Activated naive CD8-positive, alpha-beta T cell treated with anti-CD3 and anti-CD28 coated beads, Interleukin-2, amount 10 ng/mL, durations not matched to agents 7 days and 5 days (primary cell): Measurements from ENCODE around the gene PPP1R8. TPM values are rescaled to one million over a fixed set of nuclear protein-coding genes. Genes with fewer than 3 reads are reported as not detected.

Experiments
- total RNA-seq, 2 experiments: library from RNA; stranded (reverse); gene quantifications; one replicate each; pipeline ENCODE4 v1.2.3, GENCODE V29; 2021

PPP1R8 gene
- total RNA-seq, 2 experiments from 2014 or later: 52.9 to 54.4 TPM

Other genes starting within 250 kb of the PPP1R8 start
- 10 to 100 TPM; 21.6 to 22.2 TPM for gene AHDC1, start 226.6 kb upstream of the PPP1R8 start, total RNA-seq
- gene FGR, start 195.6 kb upstream of the PPP1R8 start, total RNA-seq: 1 to 10 TPM; 4.7 to 6.0 TPM
- gene IFI6, start 158.6 kb upstream of the PPP1R8 start, total RNA-seq: 100 to 1,000 TPM; 310 to 357 TPM
- gene FAM76A, start 104.8 kb upstream of the PPP1R8 start, total RNA-seq: 10 to 100 TPM; 17.5 to 18.7 TPM
- 10 to 100 TPM; 24.2 to 31.9 TPM for gene STX12, start 57.6 kb upstream of the PPP1R8 start, total RNA-seq
- 10 to 100 TPM; 35.4 to 40.5 TPM for gene THEMIS2, start 41.8 kb downstream of the PPP1R8 start, total RNA-seq
- 10 to 100 TPM; 72.1 to 73.7 TPM for gene RPA2, start 83.8 kb downstream of the PPP1R8 start, total RNA-seq
- gene SMPDL3B, start 104.2 kb downstream of the PPP1R8 start, total RNA-seq: under 1 TPM; 0.64 to 0.99 TPM
- gene XKR8, start 129.2 kb downstream of the PPP1R8 start, total RNA-seq: 1 to 10 TPM; 8.7 to 9.0 TPM